ENCODE measurements around the gene INVS.
A peak's percentile ranks its signal among the peaks of the same experiment; 100 is the strongest.
"Not testable (repeated sequence)": the region's sequence is repeated elsewhere in the genome, so short reads cannot be mapped to it uniquely, and the experiment has no call there.

Gene INVS

GRCh38 chr9:100322954-100323536 is 224.0 kb downstream of the INVS start:
- TF ChIP-seq EZH2 (IDR thresholded peaks at IDR 0.05) (no peak), POLR2AphosphoS5 (IDR thresholded peaks at IDR 0.05; ENCODE audit: borderline replicate concordance, low read depth, low read length) (no peak), FOXP2 (optimal IDR thresholded peaks at IDR 0.05; ENCODE audit: control extremely low read depth, extremely low read length, insufficient read depth) (no peak)
- 0 out of 2 replicates have a peak overlapping the region, but pooled peaks have one; percentile 32 for H3K27ac ChIP-seq
- H3K4me3 ChIP-seq, result no peak overlapping the region
- no peaks in the 10 kb centered on the region for H3K9me3 ChIP-seq (ENCODE audit: low read depth, low read length)
- DNase-seq (ENCODE audit: low read depth, low spot score), result peak; percentile 20
- H3K9ac ChIP-seq (ENCODE audit: insufficient read length), result no peak overlapping the region
- H3K36me3 ChIP-seq (ENCODE audit: insufficient read depth, low read length), result peaks cover 73% of the 10 kb centered on the region

- peaks cover 80% of the 10 kb centered on the region for H3K36me3 ChIP-seq (ENCODE audit: insufficient read depth, low read length)
- no peaks in the 10 kb centered on the region for H3K9me3 ChIP-seq (ENCODE audit: low read depth, low read length)
- H3K9ac ChIP-seq (ENCODE audit: insufficient read length), result no peak overlapping the region
- peak; percentile 50 for DNase-seq (ENCODE audit: low read depth, low spot score)
- H3K27ac ChIP-seq, result no peak overlapping the region
- H3K4me3 ChIP-seq, result no peak overlapping the region
- no peak for TF ChIP-seq EZH2 (IDR thresholded peaks at IDR 0.05)
- no peak for TF ChIP-seq POLR2AphosphoS5 (IDR thresholded peaks at IDR 0.05; ENCODE audit: borderline replicate concordance, low read depth, low read length)
- no peak for TF ChIP-seq FOXP2 (optimal IDR thresholded peaks at IDR 0.05; ENCODE audit: control extremely low read depth, extremely low read length, insufficient read depth)
Observed at GRCh38 chr9:100324594-100325200, 225.7 kb downstream of the INVS start.

- not testable (repeated sequence) for H3K9ac ChIP-seq (ENCODE audit: insufficient read length); H3K4me3 ChIP-seq; H3K27ac ChIP-seq; DNase-seq (ENCODE audit: low read depth, low spot score); H3K9me3 ChIP-seq (ENCODE audit: low read depth, low read length)
- peaks cover 82% of the 10 kb centered on the region for H3K36me3 ChIP-seq (ENCODE audit: insufficient read depth, low read length)
Observed at GRCh38 chr9:100338736-100339135, 239.7 kb downstream of the INVS start.

- no peak overlapping the region for H3K9ac ChIP-seq (ENCODE audit: insufficient read length)
- TF ChIP-seq POLR2AphosphoS5 (IDR thresholded peaks at IDR 0.05; ENCODE audit: borderline replicate concordance, low read depth, low read length), result no peak
- no peak for TF ChIP-seq EZH2 (IDR thresholded peaks at IDR 0.05)
- no peak for TF ChIP-seq FOXP2 (optimal IDR thresholded peaks at IDR 0.05; ENCODE audit: control extremely low read depth, extremely low read length, insufficient read depth)
- no peak overlapping the region for H3K4me3 ChIP-seq
- 0 out of 2 replicates have a peak overlapping the region, but pooled peaks have one; percentile 21 for H3K27ac ChIP-seq
- peaks cover 82% of the 10 kb centered on the region for H3K36me3 ChIP-seq (ENCODE audit: insufficient read depth, low read length)
- DNase-seq (ENCODE audit: low read depth, low spot score), result no peak
- H3K9me3 ChIP-seq (ENCODE audit: low read depth, low read length), result no peaks in the 10 kb centered on the region
Observed at GRCh38 chr9:100340224-100340623, 241.2 kb downstream of the INVS start.

- no peak overlapping the region for H3K27ac ChIP-seq
- no peaks in the 10 kb centered on the region for H3K9me3 ChIP-seq (ENCODE audit: low read depth, low read length)
- H3K9ac ChIP-seq (ENCODE audit: insufficient read length), result no peak overlapping the region
- TF ChIP-seq POLR2AphosphoS5 (IDR thresholded peaks at IDR 0.05; ENCODE audit: borderline replicate concordance, low read depth, low read length) (no peak), EZH2 (IDR thresholded peaks at IDR 0.05) (no peak), FOXP2 (optimal IDR thresholded peaks at IDR 0.05; ENCODE audit: control extremely low read depth, extremely low read length, insufficient read depth) (no peak)
- H3K36me3 ChIP-seq (ENCODE audit: insufficient read depth, low read length), result peaks cover 86% of the 10 kb centered on the region
- no peak for DNase-seq (ENCODE audit: low read depth, low spot score)
- H3K4me3 ChIP-seq, result no peak overlapping the region
Observed at GRCh38 chr9:100341889-100342288, 242.8 kb downstream of the INVS start.

GRCh38 chr9:100346836-100347235 is 247.8 kb downstream of the INVS start:
- Histone ChIP-seq H3K9ac (ENCODE audit: insufficient read length) (no peak overlapping the region), H3K9me3 (ENCODE audit: low read depth, low read length) (no peaks in the 10 kb centered on the region), H3K27ac (no peak overlapping the region), H3K4me3 (no peak overlapping the region), H3K36me3 (ENCODE audit: insufficient read depth, low read length) (peaks cover 67% of the 10 kb centered on the region)
- DNase-seq (ENCODE audit: low read depth, low spot score), result no peak
- TF ChIP-seq FOXP2 (optimal IDR thresholded peaks at IDR 0.05; ENCODE audit: control extremely low read depth, extremely low read length, insufficient read depth), result no peak
- TF ChIP-seq EZH2 (IDR thresholded peaks at IDR 0.05), result no peak
- TF ChIP-seq POLR2AphosphoS5 (IDR thresholded peaks at IDR 0.05; ENCODE audit: borderline replicate concordance, low read depth, low read length), result no peak

GRCh38 chr9:100350188-100350587 is 251.1 kb downstream of the INVS start:
- DNase-seq (ENCODE audit: low read depth, low spot score), result no peak
- Histone ChIP-seq H3K9me3 (ENCODE audit: low read depth, low read length) (no peaks in the 10 kb centered on the region), H3K4me3 (peak overlapping the region; percentile 56), H3K27ac (no peak overlapping the region), H3K9ac (ENCODE audit: insufficient read length) (peak overlapping the region; percentile 43), H3K36me3 (ENCODE audit: insufficient read depth, low read length) (peaks cover 42% of the 10 kb centered on the region)
- TF ChIP-seq FOXP2 (optimal IDR thresholded peaks at IDR 0.05; ENCODE audit: control extremely low read depth, extremely low read length, insufficient read depth) (no peak), POLR2AphosphoS5 (IDR thresholded peaks at IDR 0.05; ENCODE audit: borderline replicate concordance, low read depth, low read length) (no peak), EZH2 (IDR thresholded peaks at IDR 0.05) (no peak)
